K562 (cell line): Measurements from ENCODE around the gene GANAB. TPM values are rescaled to one million over a fixed set of nuclear protein-coding genes. Genes with fewer than 3 reads are reported as not detected.
A peak's percentile ranks its signal among the peaks of the same experiment; 100 is the strongest.

Experiments used
- FIP1L1 ChIP-seq: fragments of 200-400 bp; formaldehyde crosslinking; IDR thresholded peaks from 2 replicates; pipeline ENCODE4 v1.6.1; 2018; ENCODE audit warnings: mild to moderate bottlenecking, low read depth, low read length; ENCODE audit not compliant: poor library complexity, severe bottlenecking
- MGA ChIP-seq: fragments of 450-650 bp; IDR thresholded peaks from 2 replicates; pipeline ENCODE4 v1.6.1; 2016; ENCODE audit warnings: mild to moderate bottlenecking, moderate library complexity
- NFIX ChIP-seq: fragments of 250-450 bp; sonication (Bioruptor Pico); IDR thresholded peaks from 2 replicates; pipeline ENCODE4 v1.4.0; 2020; ENCODE audit warnings: low read depth, mild to moderate bottlenecking, moderate library complexity
- SP1 ChIP-seq: sonication (generic); formaldehyde crosslinking; IDR thresholded peaks from 2 replicates; pipeline ENCODE4 v1.8.1; 2022; ENCODE audit warnings: mild to moderate bottlenecking, missing genetic modification reagents
- ZNF780A ChIP-seq: fragments of 250-450 bp; sonication (Bioruptor Pico); IDR thresholded peaks from 2 replicates; pipeline ENCODE4 v1.5.0; 2021; ENCODE audit warnings: mild to moderate bottlenecking
- polyA plus RNA-seq, 8 experiments: library from polyadenylated mRNA; depleted of rRNA in 4 of 8; stranded (reverse) in 5 of 8; unstranded in 3 of 8; fragments of >200 nt; fragmentation: Nextera tagmentation in 2 of 8; fragmentation: Illumina TruSeq in 1 of 8; extraction: Ambion mirVana in 2 of 8; extraction: Trizol in 1 of 8; gene quantifications; 2 replicates each; pipeline versions ENCODE4 v1.2.1 to v1.2.3, GENCODE V29; 2011 to 2014; ENCODE audit warnings: inconsistent platforms in 1 of 8, missing spikeins in 1 of 8
- total RNA-seq, 7 experiments: library from RNA; depleted of rRNA in 6 of 7; stranded (reverse); fragments of >200 nt in 6 of 7; fragmentation: Illumina TruSeq in 2 of 7; extraction: Trizol in 2 of 7; gene quantifications; 2 replicates each; pipeline versions ENCODE4 v1.2.1 to v1.2.3, GENCODE V29; 2011 to 2021; ENCODE audit warnings: low replicate concordance in 1 of 7
- TF ChIP-seq, protein P1 (sequence below): fragments of 250-450 bp; sonication (Bioruptor Pico); IDR thresholded peaks from 2 replicates; pipeline ENCODE4 v1.5.0; 2020; ENCODE audit warnings: mild to moderate bottlenecking, borderline replicate concordance
- TF ChIP-seq, protein P2 (sequence below), 2 experiments: fragments of 450-650 bp in 1 of 2; IDR thresholded peaks; 2 replicates each; pipeline ENCODE4 v1.6.1; 2011 to 2017; ENCODE audit warnings: low read depth in 2 of 2, antibody characterized with exemption in 1 of 2, borderline replicate concordance in 1 of 2, low read length in 1 of 2, mild to moderate bottlenecking in 1 of 2, mixed read lengths in 1 of 2; ENCODE audit not compliant: control insufficient read depth in 1 of 2

The GANAB gene
- total and polyA plus RNA-seq, 9 of the 15 experiments (the other 6 are each of a cell fraction or from before 2014, with no cell fraction given), result 6.5 to 284 (median 161) TPM

DNA sequence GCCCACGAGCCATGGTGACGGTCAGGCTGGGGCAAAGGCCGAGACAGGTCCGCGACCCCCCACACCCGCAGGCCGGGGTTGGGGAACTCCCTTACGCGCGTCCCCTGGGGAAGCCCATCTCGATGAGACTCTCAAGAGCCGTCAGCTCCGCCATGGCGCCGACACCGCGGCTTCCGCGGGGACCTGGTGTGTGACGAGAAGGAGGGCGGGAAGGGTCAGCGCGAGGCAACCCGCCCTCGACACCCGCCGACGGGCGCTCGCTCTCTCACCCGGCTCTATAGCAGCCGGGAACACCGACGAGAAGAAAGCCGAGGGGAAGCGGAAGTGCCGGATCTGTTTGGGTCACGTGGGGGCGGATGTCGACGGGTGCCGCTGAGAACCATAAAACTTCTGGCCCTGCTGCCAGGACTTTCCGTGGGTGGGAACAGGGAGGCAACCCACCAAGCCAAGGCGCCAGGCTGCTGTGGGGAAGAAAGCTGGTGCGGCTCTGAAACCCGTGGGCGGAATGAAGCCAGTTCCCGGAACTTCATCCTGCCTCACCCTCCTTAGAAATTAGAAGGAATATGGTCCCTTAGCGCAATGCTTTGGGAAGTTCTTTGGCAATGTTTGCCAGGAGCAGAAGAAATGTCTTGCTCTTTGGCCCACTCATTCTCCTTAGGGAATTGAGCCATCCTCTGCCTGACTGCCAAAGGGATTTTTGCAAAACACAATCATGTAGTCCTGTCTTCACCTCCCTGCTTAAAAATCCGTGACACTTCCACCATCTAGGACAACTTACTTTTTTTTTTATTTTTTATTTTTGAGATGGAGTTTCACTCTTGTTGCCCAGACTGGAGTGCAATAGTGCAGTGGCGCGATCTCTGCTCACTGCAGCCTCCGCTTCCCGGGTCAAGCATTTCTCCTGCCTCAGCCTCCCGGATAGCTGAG, 32.6 kb upstream of the GANAB start, which contains the start of gene UBXN1 (continued):
- TF ChIP-seq, protein P1, sequence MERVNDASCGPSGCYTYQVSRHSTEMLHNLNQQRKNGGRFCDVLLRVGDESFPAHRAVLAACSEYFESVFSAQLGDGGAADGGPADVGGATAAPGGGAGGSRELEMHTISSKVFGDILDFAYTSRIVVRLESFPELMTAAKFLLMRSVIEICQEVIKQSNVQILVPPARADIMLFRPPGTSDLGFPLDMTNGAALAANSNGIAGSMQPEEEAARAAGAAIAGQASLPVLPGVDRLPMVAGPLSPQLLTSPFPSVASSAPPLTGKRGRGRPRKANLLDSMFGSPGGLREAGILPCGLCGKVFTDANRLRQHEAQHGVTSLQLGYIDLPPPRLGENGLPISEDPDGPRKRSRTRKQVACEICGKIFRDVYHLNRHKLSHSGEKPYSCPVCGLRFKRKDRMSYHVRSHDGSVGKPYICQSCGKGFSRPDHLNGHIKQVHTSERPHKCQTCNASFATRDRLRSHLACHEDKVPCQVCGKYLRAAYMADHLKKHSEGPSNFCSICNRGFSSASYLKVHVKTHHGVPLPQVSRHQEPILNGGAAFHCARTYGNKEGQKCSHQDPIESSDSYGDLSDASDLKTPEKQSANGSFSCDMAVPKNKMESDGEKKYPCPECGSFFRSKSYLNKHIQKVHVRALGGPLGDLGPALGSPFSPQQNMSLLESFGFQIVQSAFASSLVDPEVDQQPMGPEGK (CRISPR knock-in tag), result no peak
- TF ChIP-seq FIP1L1 (peak; percentile 67), NFIX (CRISPR knock-in tag) (no peak), SP1 (CRISPR knock-in tag) (peak; percentile 32; the same call in 1 of the 2 replicates), MGA (peak; percentile 68), ZNF780A (no peak; the same call in 1 of the 2 replicates)
- TF ChIP-seq, protein P2, sequence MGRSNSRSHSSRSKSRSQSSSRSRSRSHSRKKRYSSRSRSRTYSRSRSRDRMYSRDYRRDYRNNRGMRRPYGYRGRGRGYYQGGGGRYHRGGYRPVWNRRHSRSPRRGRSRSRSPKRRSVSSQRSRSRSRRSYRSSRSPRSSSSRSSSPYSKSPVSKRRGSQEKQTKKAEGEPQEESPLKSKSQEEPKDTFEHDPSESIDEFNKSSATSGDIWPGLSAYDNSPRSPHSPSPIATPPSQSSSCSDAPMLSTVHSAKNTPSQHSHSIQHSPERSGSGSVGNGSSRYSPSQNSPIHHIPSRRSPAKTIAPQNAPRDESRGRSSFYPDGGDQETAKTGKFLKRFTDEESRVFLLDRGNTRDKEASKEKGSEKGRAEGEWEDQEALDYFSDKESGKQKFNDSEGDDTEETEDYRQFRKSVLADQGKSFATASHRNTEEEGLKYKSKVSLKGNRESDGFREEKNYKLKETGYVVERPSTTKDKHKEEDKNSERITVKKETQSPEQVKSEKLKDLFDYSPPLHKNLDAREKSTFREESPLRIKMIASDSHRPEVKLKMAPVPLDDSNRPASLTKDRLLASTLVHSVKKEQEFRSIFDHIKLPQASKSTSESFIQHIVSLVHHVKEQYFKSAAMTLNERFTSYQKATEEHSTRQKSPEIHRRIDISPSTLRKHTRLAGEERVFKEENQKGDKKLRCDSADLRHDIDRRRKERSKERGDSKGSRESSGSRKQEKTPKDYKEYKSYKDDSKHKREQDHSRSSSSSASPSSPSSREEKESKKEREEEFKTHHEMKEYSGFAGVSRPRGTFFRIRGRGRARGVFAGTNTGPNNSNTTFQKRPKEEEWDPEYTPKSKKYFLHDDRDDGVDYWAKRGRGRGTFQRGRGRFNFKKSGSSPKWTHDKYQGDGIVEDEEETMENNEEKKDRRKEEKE (IDR thresholded peaks at IDR 0.05; ENCODE audit: borderline replicate concordance in 1 of 2, control insufficient read depth in 1 of 2, low read depth in 2 of 2, low read length in 1 of 2), result no peak
